Neutrophil (primary cell): ENCODE data around the gene C6orf89.

Experiments
- H3K27ac ChIP-seq: fragments of 200-600 bp; sonication (generic); 2 replicates; pipeline ENCODE4 v1.5.1; 2016; ENCODE audit warnings: mild to moderate bottlenecking, moderate library complexity
- H3K27me3 ChIP-seq: fragments of 200-600 bp; sonication (generic); 2 replicates; pipeline ENCODE4 v1.6.0; 2016; ENCODE audit warnings: mild to moderate bottlenecking
- H3K36me3 ChIP-seq: fragments of 200-600 bp; sonication (generic); 2 replicates; pipeline ENCODE4 v1.5.1; 2017
- H3K4me1 ChIP-seq, 2 experiments: fragments of 200-600 bp in 1 of 2; sonication (generic) in 1 of 2; 1 replicate in 1 of 2; 2 replicates in 1 of 2; pipeline versions ENCODE4 v1.5.1 to v1.6.1; 2013 to 2016; ENCODE audit warnings: low read depth in 1 of 2, low read length in 1 of 2, mild to moderate bottlenecking in 1 of 2, moderate library complexity in 1 of 2; ENCODE audit not compliant: control insufficient read depth in 1 of 2, insufficient read depth in 1 of 2
- H3K4me3 ChIP-seq, 2 experiments: fragments of 200-600 bp in 1 of 2; sonication (generic) in 1 of 2; 1 replicate in 1 of 2; 2 replicates in 1 of 2; pipeline ENCODE4 v1.5.1; 2013 to 2016; ENCODE audit warnings: low read depth in 1 of 2, low read length in 1 of 2, mild to moderate bottlenecking in 1 of 2, moderate library complexity in 1 of 2
- H3K9me3 ChIP-seq: fragments of 200-600 bp; sonication (generic); 2 replicates; pipeline ENCODE4 v1.5.1; 2016
- TF ChIP-seq, protein P1 (sequence below): fragments of 200-600 bp; sonication (generic); IDR thresholded peaks from 2 replicates; pipeline ENCODE4 v1.5.1; 2016; ENCODE audit warnings: antibody characterized with exemption

The C6orf89 gene

DNA sequence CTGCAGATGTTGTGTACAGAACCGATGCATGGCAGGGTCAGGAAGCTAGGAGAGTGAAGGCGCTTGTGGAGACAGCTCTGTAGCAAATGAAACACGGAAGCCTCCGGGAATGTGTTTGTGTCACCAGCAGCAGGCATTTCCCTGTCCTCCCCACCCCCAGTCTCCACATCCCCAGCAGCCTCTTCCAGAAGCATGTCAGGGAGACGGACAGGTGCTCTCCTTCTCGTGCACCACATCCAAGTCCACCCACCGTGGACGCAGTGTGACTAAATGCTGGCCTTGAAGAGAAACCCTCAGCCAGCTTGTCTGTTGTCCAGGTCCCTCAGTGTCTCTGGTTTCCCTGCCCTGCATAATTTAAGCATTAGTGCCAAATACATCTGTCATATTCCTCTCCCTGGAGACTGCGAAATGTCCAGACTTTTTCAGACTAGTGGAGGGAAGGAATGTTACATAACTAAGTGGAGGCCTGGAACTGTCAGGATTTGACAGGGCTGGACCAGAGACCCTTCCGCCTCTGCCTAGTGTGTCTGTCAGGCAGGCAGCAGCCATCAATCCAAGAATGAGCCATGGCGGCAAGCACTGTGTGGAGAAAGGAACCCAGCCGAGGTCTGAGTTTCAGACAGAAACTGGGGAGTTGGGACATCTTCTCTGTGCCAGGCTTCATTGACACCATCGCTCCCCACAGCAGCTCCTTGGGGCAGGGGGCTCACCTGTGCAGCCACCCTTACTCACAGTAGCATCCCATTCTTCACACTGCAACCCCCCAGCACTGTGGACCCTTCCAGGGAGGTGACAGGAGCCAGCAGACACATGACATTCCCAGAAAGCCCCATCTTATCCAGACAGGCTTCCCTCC, 42.2 kb downstream of the C6orf89 start:
- H3K27ac ChIP-seq, result no peak overlapping the region
- no peaks in the 10 kb centered on the region for H3K4me1 ChIP-seq
- TF ChIP-seq, protein P1, sequence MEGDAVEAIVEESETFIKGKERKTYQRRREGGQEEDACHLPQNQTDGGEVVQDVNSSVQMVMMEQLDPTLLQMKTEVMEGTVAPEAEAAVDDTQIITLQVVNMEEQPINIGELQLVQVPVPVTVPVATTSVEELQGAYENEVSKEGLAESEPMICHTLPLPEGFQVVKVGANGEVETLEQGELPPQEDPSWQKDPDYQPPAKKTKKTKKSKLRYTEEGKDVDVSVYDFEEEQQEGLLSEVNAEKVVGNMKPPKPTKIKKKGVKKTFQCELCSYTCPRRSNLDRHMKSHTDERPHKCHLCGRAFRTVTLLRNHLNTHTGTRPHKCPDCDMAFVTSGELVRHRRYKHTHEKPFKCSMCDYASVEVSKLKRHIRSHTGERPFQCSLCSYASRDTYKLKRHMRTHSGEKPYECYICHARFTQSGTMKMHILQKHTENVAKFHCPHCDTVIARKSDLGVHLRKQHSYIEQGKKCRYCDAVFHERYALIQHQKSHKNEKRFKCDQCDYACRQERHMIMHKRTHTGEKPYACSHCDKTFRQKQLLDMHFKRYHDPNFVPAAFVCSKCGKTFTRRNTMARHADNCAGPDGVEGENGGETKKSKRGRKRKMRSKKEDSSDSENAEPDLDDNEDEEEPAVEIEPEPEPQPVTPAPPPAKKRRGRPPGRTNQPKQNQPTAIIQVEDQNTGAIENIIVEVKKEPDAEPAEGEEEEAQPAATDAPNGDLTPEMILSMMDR, result no peak

DNA sequence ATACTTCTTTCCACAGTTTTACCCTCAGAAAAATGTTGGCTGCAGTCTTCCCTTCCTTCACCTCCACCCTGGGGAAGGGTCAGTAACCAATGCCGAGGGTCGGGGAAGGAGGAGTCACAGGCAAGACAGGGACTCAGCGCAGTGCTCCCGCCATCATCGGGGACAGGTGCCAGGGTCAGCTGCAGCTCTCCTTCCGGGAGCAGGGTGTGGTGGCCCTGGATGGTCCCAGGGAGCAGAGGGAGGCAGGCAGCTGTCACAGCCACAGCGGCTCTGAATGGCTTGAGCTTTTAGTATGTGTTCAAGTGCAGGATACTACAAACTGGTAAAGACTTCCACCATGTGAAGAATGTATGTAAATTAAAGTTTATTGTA, 42.8 kb downstream of the C6orf89 start:
- no peaks in the 10 kb centered on the region for H3K9me3 ChIP-seq
- H3K4me3 ChIP-seq, result no peak overlapping the region
- peaks cover 44% of the 10 kb centered on the region for H3K36me3 ChIP-seq
- peaks cover 9% of the 10 kb centered on the region for H3K27me3 ChIP-seq
- H3K4me1 ChIP-seq, result no peaks in the 10 kb centered on the region
- TF ChIP-seq, protein P1, result no peak
- H3K27ac ChIP-seq, result no peak overlapping the region

More for the DNA sequence above, 42.2 kb downstream of the C6orf89 start:
- Histone ChIP-seq H3K36me3 (peaks cover 50% of the 10 kb centered on the region), H3K27me3 (peaks cover 5% of the 10 kb centered on the region), H3K9me3 (no peaks in the 10 kb centered on the region), H3K4me3 (no peak overlapping the region)

DNA sequence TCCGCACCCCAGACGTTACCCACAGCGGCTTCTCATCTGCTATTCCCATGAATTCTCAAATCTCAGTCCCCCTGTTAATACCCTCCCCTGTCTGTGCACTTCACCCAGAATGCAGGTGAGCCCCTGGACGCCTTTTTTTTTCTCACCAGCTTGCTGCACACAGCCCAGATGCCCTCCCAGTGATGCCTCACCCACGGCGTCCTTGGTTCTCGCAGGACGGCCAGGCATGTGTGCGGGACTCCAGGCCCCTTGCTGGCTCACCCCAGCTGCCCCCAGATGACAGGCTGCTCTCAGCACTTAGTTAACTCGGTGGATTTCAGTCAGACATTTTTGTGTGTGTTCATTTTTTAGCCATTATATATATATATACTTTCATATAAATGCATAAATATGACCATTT, 43.4 kb downstream of the C6orf89 start:
- no peaks in the 10 kb centered on the region for H3K4me1 ChIP-seq
- no peak overlapping the region for H3K4me3 ChIP-seq
- no peak overlapping the region for H3K27ac ChIP-seq

DNA sequence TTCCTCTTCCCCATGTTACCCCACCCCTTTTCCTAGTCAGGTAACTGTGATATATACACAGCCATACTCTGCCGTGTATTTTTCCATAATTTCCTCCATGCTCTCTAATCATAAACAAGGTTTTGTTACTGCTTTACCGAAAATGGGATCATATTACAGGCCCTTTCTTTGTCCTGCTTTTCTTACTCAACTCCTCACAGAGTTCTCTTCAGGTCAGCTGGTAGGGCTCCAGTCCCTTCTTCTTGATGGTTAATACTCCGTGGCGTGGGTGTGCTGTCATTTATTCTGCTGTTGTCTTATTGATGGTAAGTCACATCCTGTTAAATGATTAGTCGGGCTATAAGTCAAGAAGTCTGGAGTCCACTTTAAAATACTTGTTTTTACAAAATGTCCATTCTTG, 43.9 kb downstream of the C6orf89 start:
- Histone ChIP-seq H3K9me3 (no peaks in the 10 kb centered on the region), H3K27ac (no peak overlapping the region), H3K4me3 (no peak overlapping the region), H3K4me1 (no peaks in the 10 kb centered on the region), H3K36me3 (peaks cover 35% of the 10 kb centered on the region), H3K27me3 (peaks cover 17% of the 10 kb centered on the region)
- TF ChIP-seq, protein P1, result no peak

More for the DNA sequence above, 43.4 kb downstream of the C6orf89 start:
- H3K36me3 ChIP-seq, result peaks cover 38% of the 10 kb centered on the region
- no peaks in the 10 kb centered on the region for H3K9me3 ChIP-seq
- TF ChIP-seq, protein P1, result no peak
- H3K27me3 ChIP-seq, result peaks cover 13% of the 10 kb centered on the region

DNA sequence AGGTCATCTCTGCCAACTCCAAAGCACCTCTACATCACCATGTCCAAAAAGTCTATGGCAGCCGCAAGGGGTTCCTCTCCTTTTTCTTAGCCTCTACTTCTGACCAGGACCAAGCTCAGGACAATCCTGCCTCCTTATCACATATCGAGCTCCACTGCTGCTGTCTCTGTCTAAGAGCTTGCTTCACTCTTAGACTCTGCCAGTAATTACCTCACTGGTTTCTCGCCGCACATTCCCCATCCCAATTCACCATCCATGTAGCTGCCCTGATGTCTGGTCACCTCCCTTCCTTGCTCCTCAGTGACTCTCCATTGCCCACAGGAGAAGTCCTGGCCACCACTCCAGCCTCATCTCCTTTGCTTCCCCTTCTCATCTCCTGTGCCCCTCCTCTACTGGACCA, 44.7 kb downstream of the C6orf89 start:
- no peak overlapping the region for H3K27ac ChIP-seq
- H3K36me3 ChIP-seq, result peaks cover 26% of the 10 kb centered on the region
- TF ChIP-seq, protein P1, result no peak
- no peaks in the 10 kb centered on the region for H3K9me3 ChIP-seq
- peaks cover 22% of the 10 kb centered on the region for H3K27me3 ChIP-seq
- no peak overlapping the region for H3K4me3 ChIP-seq
- H3K4me1 ChIP-seq, result no peaks in the 10 kb centered on the region
